Measurements from ENCODE around the gene CHP1. TPM values are rescaled to one million over a fixed set of nuclear protein-coding genes. Genes with fewer than 3 reads are reported as not detected.

CHP1 gene
- total and polyA plus RNA-seq, 2 of the 8 experiments (the other 6 are each of a cell fraction or from before 2014, with no cell fraction given) = 45.2 to 89.0 TPM

GRCh38 chr15:41307679-41308078, 76.6 kb downstream of the CHP1 start (continued):
- TF ChIP-seq CBX5 (IDR thresholded peaks at IDR 0.05; ENCODE audit: low read depth, low read length) (no peak), RXRA (IDR thresholded peaks at IDR 0.05; ENCODE audit: insufficient read depth, low read depth, low read length) (no peak)
